ENCODE results near the gene ZBTB46. TPM values are rescaled to one million over a fixed set of nuclear protein-coding genes. Genes with fewer than 3 reads are reported as not detected.

The ZBTB46 gene
- total and polyA plus RNA-seq, 10 of the 15 experiments (the other 5 are each of a cell fraction or from before 2014, with no cell fraction given) = 0.15 to 0.92 (median 0.34) TPM

DNA sequence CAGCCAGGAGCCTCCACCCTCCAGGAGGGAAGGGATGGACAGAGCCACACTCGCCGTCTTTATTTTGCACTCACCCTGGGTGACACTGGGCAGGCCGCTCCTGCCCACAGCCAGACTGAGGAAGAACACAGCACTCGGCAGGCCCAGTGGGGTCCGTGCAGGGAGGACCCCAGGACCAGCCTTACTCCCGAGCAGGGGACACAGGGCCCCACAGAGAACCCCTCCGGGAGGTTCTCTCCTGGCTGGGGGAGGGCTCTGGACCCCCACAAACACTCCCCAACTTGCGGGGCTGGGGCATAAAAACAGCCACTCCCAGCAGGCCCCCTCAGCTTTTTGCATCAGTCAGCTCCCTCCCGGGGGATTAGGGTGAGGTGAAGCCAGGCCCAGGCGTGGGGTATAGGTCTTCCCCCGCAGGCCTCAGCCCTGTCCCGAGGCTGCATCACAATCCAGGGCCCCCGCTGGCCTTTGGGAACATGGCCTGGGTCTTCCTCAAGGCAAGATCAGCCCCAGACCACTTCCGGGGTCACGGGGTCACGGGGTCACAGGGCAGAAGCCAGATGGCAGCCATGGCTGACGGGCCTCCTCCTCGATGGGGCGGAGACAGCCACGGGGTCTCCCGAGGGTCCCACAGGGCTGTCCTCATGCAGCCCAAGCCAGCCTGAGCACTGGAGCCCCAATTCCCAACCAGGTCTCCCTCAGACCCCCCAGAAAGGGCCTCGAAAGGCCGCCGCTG is 131.4 kb downstream of the ZBTB46 start (continued):
- TF ChIP-seq, protein P1, sequence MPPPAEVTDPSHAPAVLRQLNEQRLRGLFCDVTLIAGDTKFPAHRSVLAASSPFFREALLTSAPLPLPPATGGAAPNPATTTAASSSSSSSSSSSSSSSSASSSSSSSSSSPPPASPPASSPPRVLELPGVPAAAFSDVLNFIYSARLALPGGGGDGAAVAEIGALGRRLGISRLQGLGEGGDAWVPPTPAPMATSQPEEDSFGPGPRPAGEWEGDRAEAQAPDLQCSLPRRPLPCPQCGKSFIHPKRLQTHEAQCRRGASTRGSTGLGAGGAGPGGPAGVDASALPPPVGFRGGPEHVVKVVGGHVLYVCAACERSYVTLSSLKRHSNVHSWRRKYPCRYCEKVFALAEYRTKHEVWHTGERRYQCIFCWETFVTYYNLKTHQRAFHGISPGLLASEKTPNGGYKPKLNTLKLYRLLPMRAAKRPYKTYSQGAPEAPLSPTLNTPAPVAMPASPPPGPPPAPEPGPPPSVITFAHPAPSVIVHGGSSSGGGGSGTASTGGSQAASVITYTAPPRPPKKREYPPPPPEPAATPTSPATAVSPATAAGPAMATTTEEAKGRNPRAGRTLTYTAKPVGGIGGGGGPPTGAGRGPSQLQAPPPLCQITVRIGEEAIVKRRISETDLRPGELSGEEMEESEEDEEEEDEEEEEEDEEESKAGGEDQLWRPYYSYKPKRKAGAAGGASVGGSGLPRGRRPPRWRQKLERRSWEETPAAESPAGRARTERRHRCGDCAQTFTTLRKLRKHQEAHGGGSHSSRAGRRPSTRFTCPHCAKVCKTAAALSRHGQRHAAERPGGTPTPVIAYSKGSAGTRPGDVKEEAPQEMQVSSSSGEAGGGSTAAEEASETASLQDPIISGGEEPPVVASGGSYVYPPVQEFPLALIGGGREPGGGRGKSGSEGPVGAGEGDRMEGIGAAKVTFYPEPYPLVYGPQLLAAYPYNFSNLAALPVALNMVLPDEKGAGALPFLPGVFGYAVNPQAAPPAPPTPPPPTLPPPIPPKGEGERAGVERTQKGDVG (CRISPR knock-in tag; IDR thresholded peaks at IDR 0.05) = no peak
- TF ChIP-seq IKZF1 (conservative IDR thresholded peaks at IDR 0.05) = no peak; the same call in 1 of the 2 replicates
- no peak for TF ChIP-seq TAF1 (IDR thresholded peaks at IDR 0.05; ENCODE audit: borderline replicate concordance, low read depth, low read length)
- TF ChIP-seq CEBPB (IDR thresholded peaks at IDR 0.05; ENCODE audit: borderline replicate concordance in 1 of 2, low read depth in 2 of 2, low read length in 2 of 2) = no peak
- TF ChIP-seq YBX1 (IDR thresholded peaks at IDR 0.05) = no peak
- TF ChIP-seq BRCA1 (IDR thresholded peaks at IDR 0.05; ENCODE audit: low read depth, low read length) = no peak
- TF ChIP-seq ZBED1 (IDR thresholded peaks at IDR 0.05; ENCODE audit: borderline replicate concordance) = no peak
- TF ChIP-seq, protein P2, sequence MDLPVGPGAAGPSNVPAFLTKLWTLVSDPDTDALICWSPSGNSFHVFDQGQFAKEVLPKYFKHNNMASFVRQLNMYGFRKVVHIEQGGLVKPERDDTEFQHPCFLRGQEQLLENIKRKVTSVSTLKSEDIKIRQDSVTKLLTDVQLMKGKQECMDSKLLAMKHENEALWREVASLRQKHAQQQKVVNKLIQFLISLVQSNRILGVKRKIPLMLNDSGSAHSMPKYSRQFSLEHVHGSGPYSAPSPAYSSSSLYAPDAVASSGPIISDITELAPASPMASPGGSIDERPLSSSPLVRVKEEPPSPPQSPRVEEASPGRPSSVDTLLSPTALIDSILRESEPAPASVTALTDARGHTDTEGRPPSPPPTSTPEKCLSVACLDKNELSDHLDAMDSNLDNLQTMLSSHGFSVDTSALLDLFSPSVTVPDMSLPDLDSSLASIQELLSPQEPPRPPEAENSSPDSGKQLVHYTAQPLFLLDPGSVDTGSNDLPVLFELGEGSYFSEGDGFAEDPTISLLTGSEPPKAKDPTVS (IDR thresholded peaks at IDR 0.05; ENCODE audit: low read depth, low read length) = no peak
- TF ChIP-seq POLR2AphosphoS2 (IDR thresholded peaks at IDR 0.05; ENCODE audit: low read depth, low read length) = no peak
- TF ChIP-seq ESRRA (IDR thresholded peaks at IDR 0.05; ENCODE audit: low read length) = no peak
- TF ChIP-seq TARDBP (IDR thresholded peaks at IDR 0.05; ENCODE audit: borderline replicate concordance) = no peak
- TF ChIP-seq, protein P3, sequence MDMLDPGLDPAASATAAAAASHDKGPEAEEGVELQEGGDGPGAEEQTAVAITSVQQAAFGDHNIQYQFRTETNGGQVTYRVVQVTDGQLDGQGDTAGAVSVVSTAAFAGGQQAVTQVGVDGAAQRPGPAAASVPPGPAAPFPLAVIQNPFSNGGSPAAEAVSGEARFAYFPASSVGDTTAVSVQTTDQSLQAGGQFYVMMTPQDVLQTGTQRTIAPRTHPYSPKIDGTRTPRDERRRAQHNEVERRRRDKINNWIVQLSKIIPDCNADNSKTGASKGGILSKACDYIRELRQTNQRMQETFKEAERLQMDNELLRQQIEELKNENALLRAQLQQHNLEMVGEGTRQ (IDR thresholded peaks at IDR 0.05; ENCODE audit: borderline replicate concordance, low read depth, low read length) = no peak
- no peak for TF ChIP-seq CREB1 (IDR thresholded peaks at IDR 0.05; ENCODE audit: low read depth)
- no peak for TF ChIP-seq RUNX3 (IDR thresholded peaks at IDR 0.05; ENCODE audit: low read length)
- TF ChIP-seq GATAD2B (conservative IDR thresholded peaks at IDR 0.05; ENCODE audit: low read depth) = no peak
- no peak for TF ChIP-seq MYC (IDR thresholded peaks at IDR 0.05; ENCODE audit: insufficient read depth, insufficient read length, insufficient replicate concordance, low read length, severe bottlenecking)
- TF ChIP-seq, protein P4, sequence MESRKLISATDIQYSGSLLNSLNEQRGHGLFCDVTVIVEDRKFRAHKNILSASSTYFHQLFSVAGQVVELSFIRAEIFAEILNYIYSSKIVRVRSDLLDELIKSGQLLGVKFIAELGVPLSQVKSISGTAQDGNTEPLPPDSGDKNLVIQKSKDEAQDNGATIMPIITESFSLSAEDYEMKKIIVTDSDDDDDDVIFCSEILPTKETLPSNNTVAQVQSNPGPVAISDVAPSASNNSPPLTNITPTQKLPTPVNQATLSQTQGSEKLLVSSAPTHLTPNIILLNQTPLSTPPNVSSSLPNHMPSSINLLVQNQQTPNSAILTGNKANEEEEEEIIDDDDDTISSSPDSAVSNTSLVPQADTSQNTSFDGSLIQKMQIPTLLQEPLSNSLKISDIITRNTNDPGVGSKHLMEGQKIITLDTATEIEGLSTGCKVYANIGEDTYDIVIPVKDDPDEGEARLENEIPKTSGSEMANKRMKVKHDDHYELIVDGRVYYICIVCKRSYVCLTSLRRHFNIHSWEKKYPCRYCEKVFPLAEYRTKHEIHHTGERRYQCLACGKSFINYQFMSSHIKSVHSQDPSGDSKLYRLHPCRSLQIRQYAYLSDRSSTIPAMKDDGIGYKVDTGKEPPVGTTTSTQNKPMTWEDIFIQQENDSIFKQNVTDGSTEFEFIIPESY (IDR thresholded peaks at IDR 0.05) = no peak
- TF ChIP-seq CHD2 (IDR thresholded peaks at IDR 0.05; ENCODE audit: borderline replicate concordance, low read depth, low read length) = no peak
- TF ChIP-seq TBL1XR1 (IDR thresholded peaks at IDR 0.05; ENCODE audit: low read depth, low read length) = no peak

All from GM12878 (cell line).